BLaER1 treated with 17β-estradiol and CSF1 and Interleukin-3, amounts not matched to agents 10 nM and 100 nM (cell line): ENCODE data around the gene UBE2L6.

Source experiments
- H3K27ac ChIP-seq, 11 experiments: shearing (Covaris generic); formaldehyde crosslinking; 2 replicates each; pipeline ENCODE4 v1.8.1; 2022
- H3K27me3 ChIP-seq, 11 experiments: shearing (Covaris generic); formaldehyde crosslinking; 2 replicates each; pipeline ENCODE4 v1.8.1; 2022
- H3K36me3 ChIP-seq, 11 experiments: shearing (Covaris generic); formaldehyde crosslinking; 2 replicates each; pipeline ENCODE4 v1.8.1; 2022
- H3K4me1 ChIP-seq, 10 experiments: shearing (Covaris generic); formaldehyde crosslinking; 2 replicates each; pipeline ENCODE4 v1.8.1; 2022
- H3K4me2 ChIP-seq, 11 experiments: shearing (Covaris generic); formaldehyde crosslinking; 2 replicates each; pipeline ENCODE4 v1.8.1; 2022
- H3K4me3 ChIP-seq, 10 experiments: shearing (Covaris generic); formaldehyde crosslinking; 2 replicates each; pipeline ENCODE4 v1.8.1; 2022
- H3K9ac ChIP-seq, 11 experiments: shearing (Covaris generic); formaldehyde crosslinking; 2 replicates each; pipeline ENCODE4 v1.8.1; 2022
- H3K9me3 ChIP-seq, 11 experiments: shearing (Covaris generic); formaldehyde crosslinking; replicated peaks in 1 of 11; 2 replicates each; pipeline ENCODE4 v1.8.1; 2022
- H4K20me1 ChIP-seq, 11 experiments: shearing (Covaris generic); formaldehyde crosslinking; 2 replicates each; pipeline ENCODE4 v1.8.1; 2022
- Cebpa-rat ChIP-seq, 11 experiments: shearing (Covaris generic); IDR thresholded peaks; 2 replicates each; pipeline ENCODE4 v1.8.1; 2022

Gene UBE2L6

GRCh38 chr11:57530215-57530595, 37.3 kb downstream of the UBE2L6 start:
- H4K20me1 ChIP-seq = peaks cover 0 to 27% (median 16%) of the 10 kb centered on the region in 11 experiments; a peak in 11 of 22 replicates
- no peaks in the 10 kb centered on the region for H3K9me3 ChIP-seq
- TF ChIP-seq Cebpa-rat (IDR thresholded peaks at IDR 0.05) = no peak
- peak overlapping the region; percentile 87 to 99 (median 94) for H3K4me2 ChIP-seq
- peaks cover 22 to 33% (median 24%) of the 10 kb centered on the region in 10 experiments for H3K4me1 ChIP-seq
- no peaks in the 10 kb centered on the region for H3K27me3 ChIP-seq
- peak overlapping the region; percentile 45 to 90 (median 83); a peak in 21 of 22 replicates for H3K27ac ChIP-seq
- peak overlapping the region; percentile 73 to 94 (median 80) for H3K4me3 ChIP-seq
- peaks cover 4 to 36% (median 23%) of the 10 kb centered on the region in 11 experiments; a peak in 20 of 22 replicates for H3K36me3 ChIP-seq
- peak overlapping the region; percentile 77 to 92 (median 84) for H3K9ac ChIP-seq

DNA sequence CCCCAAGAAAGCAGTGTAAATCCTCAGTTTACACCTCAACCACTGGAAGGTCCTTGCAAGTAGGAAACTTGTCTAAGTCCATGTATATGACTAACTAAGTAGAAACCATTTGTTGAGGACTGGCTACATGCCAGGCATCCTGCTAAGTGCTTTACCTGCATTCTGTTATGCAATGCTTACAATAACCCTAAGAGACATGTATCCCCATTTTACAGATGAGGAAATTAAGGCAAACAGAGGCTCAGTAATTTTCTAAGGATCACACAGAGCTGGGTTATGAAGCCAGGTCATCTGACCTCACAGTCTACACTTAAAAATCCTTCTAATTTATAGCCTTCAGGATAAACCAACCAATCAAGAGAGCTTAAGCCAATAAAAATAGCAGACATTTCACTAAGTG, 38.5 kb downstream of the UBE2L6 start:
- H3K9me3 ChIP-seq = peaks cover 0 to 6% (median 0%) of the 10 kb centered on the region in 11 experiments; a peak in 1 of 22 replicates
- H3K4me2 ChIP-seq = peak overlapping the region; percentile 87 to 99 (median 94)
- H3K9ac ChIP-seq = peak overlapping the region; percentile 77 to 92 (median 84); a peak in 17 of 22 replicates

GRCh38 chr11:57527056-57527631, 40.3 kb downstream of the UBE2L6 start:
- Histone ChIP-seq H4K20me1 (peaks cover 0 to 27% (median 16%) of the 10 kb centered on the region in 11 experiments; a peak in 11 of 22 replicates), H3K4me2 (no peak overlapping the region), H3K9me3 (peaks cover 0 to 6% (median 0%) of the 10 kb centered on the region in 11 experiments; a peak in 1 of 22 replicates), H3K9ac (no peak overlapping the region; a peak in 1 of 22 replicates), H3K27me3 (no peaks in the 10 kb centered on the region), H3K4me3 (no peak overlapping the region), H3K4me1 (peaks cover 22 to 33% (median 24%) of the 10 kb centered on the region in 10 experiments), H3K27ac (no peak overlapping the region), H3K36me3 (peaks cover 4 to 44% (median 26%) of the 10 kb centered on the region in 11 experiments; a peak in 20 of 22 replicates)
- no peak for TF ChIP-seq Cebpa-rat (IDR thresholded peaks at IDR 0.05)

More for the DNA sequence above, 38.5 kb downstream of the UBE2L6 start:
- Histone ChIP-seq H4K20me1 (peaks cover 0 to 27% (median 16%) of the 10 kb centered on the region in 11 experiments; a peak in 11 of 22 replicates), H3K4me1 (peaks cover 22 to 33% (median 24%) of the 10 kb centered on the region in 10 experiments), H3K36me3 (peaks cover 4 to 44% (median 26%) of the 10 kb centered on the region in 11 experiments; a peak in 20 of 22 replicates), H3K27me3 (no peaks in the 10 kb centered on the region), H3K27ac (peak overlapping the region in 1 of 11 experiments; percentile 90; a peak in 2 of 22 replicates), H3K4me3 (peak overlapping the region in 9 of 10 experiments; percentile 73 to 94 (median 80); a peak in 14 of 20 replicates)
- no peak for TF ChIP-seq Cebpa-rat (IDR thresholded peaks at IDR 0.05)

DNA sequence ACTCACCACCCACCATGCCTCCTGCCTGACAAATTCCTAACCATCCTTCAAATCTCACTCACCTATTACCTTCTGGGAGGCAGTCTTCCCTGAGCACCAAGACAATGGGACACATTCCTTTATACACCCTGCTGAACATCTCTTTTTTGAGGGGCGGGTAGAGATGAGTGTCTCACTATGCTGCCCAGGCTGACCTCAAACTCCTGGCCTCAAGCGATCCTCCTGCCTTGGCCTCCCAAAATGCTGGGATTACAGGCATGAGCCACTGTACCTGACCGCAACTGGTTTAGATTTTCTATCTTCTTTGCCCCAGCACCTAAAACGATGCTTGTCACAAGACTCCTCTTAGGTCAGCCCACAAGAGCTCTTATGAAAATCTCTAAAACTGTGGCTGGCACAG, 44.1 kb downstream of the UBE2L6 start:
- peaks cover 0 to 19% (median 10%) of the 10 kb centered on the region in 11 experiments; a peak in 11 of 22 replicates for H4K20me1 ChIP-seq
- no peak overlapping the region for H3K9ac ChIP-seq
- no peak for TF ChIP-seq Cebpa-rat (IDR thresholded peaks at IDR 0.05)
- peaks cover 0 to 6% (median 0%) of the 10 kb centered on the region in 11 experiments; a peak in 1 of 22 replicates for H3K9me3 ChIP-seq
- peaks cover 0 to 35% (median 18%) of the 10 kb centered on the region in 11 experiments; a peak in 20 of 22 replicates for H3K36me3 ChIP-seq
- H3K4me3 ChIP-seq = no peak overlapping the region
- H3K27me3 ChIP-seq = no peaks in the 10 kb centered on the region
- H3K4me2 ChIP-seq = no peak overlapping the region
- peaks cover 0 to 8% (median 0%) of the 10 kb centered on the region in 10 experiments; a peak in 6 of 20 replicates for H3K4me1 ChIP-seq
- H3K27ac ChIP-seq = no peak overlapping the region

DNA sequence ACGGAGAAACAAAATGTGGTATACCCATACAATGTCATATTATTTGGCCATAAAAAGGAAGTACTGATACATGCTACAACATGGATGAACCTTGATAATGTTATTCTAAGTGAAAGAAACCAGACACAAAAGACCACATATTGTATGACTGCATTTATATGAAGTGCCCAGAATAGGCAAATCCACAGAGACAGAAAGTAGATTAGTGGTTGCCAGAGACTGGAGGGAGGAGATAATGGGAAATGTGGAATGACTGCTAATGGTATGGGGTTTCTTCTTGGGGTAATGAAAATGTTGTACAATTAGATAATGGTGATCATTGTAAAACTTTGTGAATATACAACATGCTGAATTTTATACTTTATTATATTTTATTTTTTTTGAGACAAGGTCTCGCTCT, 46.4 kb downstream of the UBE2L6 start:
- H3K4me3 ChIP-seq = no peak overlapping the region
- peaks cover 0 to 17% (median 10%) of the 10 kb centered on the region in 11 experiments; a peak in 12 of 22 replicates for H3K36me3 ChIP-seq
- no peak for TF ChIP-seq Cebpa-rat (IDR thresholded peaks at IDR 0.05)
- H3K9ac ChIP-seq = no peak overlapping the region
- H3K27me3 ChIP-seq = no peaks in the 10 kb centered on the region
- no peak overlapping the region for H3K27ac ChIP-seq
- peaks cover 2 to 10% (median 7%) of the 10 kb centered on the region in 10 experiments; a peak in 19 of 20 replicates for H3K4me1 ChIP-seq
- H3K9me3 ChIP-seq = peaks cover 0 to 6% (median 0%) of the 10 kb centered on the region in 11 experiments; a peak in 1 of 22 replicates
- H3K4me2 ChIP-seq = no peak overlapping the region
- peaks cover 0 to 2% (median 0%) of the 10 kb centered on the region in 11 experiments; a peak in 2 of 22 replicates for H4K20me1 ChIP-seq

DNA sequence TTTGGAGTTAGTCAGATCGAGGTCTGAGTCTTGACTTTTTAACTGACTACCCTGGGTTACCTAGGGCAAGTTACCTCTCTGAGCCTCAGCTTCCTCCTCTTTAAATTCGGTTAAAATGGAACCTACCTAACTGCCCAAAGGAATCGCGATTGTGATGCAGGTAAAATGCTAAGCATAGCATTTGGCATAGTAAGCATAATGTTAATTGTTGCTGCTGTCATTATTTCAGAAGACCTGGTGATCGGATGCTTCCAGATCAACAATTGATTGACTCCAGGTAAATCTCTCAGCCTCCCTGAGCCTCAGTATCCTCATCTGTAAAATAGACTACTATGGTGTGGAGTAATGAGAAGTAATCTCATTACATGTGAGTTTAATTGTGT, 51.4 kb downstream of the UBE2L6 start:
- Histone ChIP-seq H3K4me3 (peak overlapping the region; percentile 79 to 97 (median 88)), H3K36me3 (peaks cover 0 to 21% (median 4%) of the 10 kb centered on the region in 11 experiments; a peak in 10 of 22 replicates), H4K20me1 (peaks cover 0 to 26% (median 10%) of the 10 kb centered on the region in 11 experiments; a peak in 13 of 22 replicates), H3K27ac (peak overlapping the region; percentile 12 to 88 (median 78); a peak in 20 of 22 replicates), H3K9me3 (no peaks in the 10 kb centered on the region), H3K9ac (peak overlapping the region; percentile 75 to 90 (median 85)), H3K4me1 (peaks cover 18 to 44% (median 35%) of the 10 kb centered on the region in 10 experiments), H3K27me3 (no peaks in the 10 kb centered on the region), H3K4me2 (peak overlapping the region; percentile 93 to 100 (median 97))
- TF ChIP-seq Cebpa-rat (IDR thresholded peaks at IDR 0.05) = no peak

- peak within 1 kb of the TSS; percentile 75 to 90 (median 85) for H3K9ac ChIP-seq
- H4K20me1 ChIP-seq = peaks cover 0 to 27% (median 10%) of the 10 kb centered on the region in 11 experiments; a peak in 13 of 22 replicates
- peak within 1 kb of the TSS; percentile 93 to 100 (median 97) for H3K4me2 ChIP-seq
- no peaks in the 10 kb centered on the region for H3K27me3 ChIP-seq
- peak within 1 kb of the TSS; percentile 79 to 97 (median 88) for H3K4me3 ChIP-seq
- no peaks in the 10 kb centered on the region for H3K9me3 ChIP-seq
- no peak for TF ChIP-seq Cebpa-rat (IDR thresholded peaks at IDR 0.05)
- peaks cover 0 to 27% (median 9%) of the 10 kb centered on the region in 11 experiments; a peak in 10 of 22 replicates for H3K36me3 ChIP-seq
- peak within 1 kb of the TSS; percentile 12 to 88 (median 78); a peak in 21 of 22 replicates for H3K27ac ChIP-seq
- peaks cover 18 to 45% (median 35%) of the 10 kb centered on the region in 10 experiments for H3K4me1 ChIP-seq
Measured at GRCh38 chr11:57515332-57516060, 52.0 kb downstream of the UBE2L6 start, which contains the start of gene SLC43A1. SLC43A1 (minus strand) TSS chr11:57515702; CDS start chr11:57514111, 1,591 bp downstream.

DNA sequence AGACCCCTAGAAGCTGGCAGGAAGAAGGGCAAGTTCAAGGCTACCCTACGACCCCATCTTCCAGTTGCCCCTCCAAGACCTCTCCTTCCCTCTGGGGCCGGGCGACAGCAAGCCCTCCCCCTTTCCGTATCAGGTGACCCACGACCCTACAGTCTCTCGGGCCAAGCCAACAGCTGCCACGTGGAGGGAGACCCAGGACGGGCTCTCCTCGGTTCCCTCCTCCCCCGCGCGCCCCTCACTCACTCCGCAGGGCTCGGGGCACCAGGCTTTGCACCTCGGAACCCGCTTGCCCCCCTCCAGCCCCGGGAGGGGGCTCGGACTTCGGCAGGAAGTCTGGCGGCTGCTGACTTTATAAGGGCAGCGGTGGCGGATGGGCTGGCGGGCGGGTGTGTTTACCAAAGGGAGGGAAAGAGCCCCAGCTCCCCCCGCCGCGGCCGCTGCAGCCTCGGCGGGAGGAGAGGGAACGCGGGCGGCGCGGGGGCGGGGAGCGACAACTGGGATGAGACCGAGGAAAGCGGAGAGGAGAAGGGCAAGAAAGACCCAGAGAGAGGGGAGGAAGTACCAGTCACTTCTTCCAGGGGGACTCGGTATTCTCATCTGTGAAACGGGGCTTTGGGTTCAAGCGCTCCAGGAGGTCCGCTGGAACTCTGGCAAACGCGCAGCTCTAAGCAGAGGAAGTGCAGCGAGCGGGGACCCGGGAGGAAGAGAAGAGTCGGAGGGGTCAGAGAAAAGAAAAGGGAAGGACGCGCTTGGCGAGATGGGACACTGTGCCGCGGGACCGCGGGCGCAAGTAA, 52.7 kb downstream of the UBE2L6 start:
- H3K27me3 ChIP-seq = no peaks in the 10 kb centered on the region
- peaks cover 0 to 29% (median 12%) of the 10 kb centered on the region in 11 experiments; a peak in 10 of 22 replicates for H3K36me3 ChIP-seq
- H3K9me3 ChIP-seq = no peaks in the 10 kb centered on the region
- peak overlapping the region; percentile 79 to 97 (median 88) for H3K4me3 ChIP-seq
- peaks cover 0 to 27% (median 10%) of the 10 kb centered on the region in 11 experiments; a peak in 13 of 22 replicates for H4K20me1 ChIP-seq
- H3K27ac ChIP-seq = peak overlapping the region in 10 of 11 experiments; percentile 54 to 88 (median 78); a peak in 20 of 22 replicates
- H3K4me2 ChIP-seq = peak overlapping the region; percentile 93 to 100 (median 97)
- H3K9ac ChIP-seq = peak overlapping the region; percentile 75 to 90 (median 85)
- peaks cover 18 to 45% (median 35%) of the 10 kb centered on the region in 10 experiments for H3K4me1 ChIP-seq
- no peak for TF ChIP-seq Cebpa-rat (IDR thresholded peaks at IDR 0.05)
